GM18873 (cell line): ENCODE measurements around the gene CCT7.

Source experiments
- ATAC-seq: cut with Tn5 transposase; IDR thresholded peaks from one replicate; pipeline ENCODE4 v1.9.1; 2021; ENCODE audit warnings: mild to moderate bottlenecking, moderate library complexity, moderate number of reproducible peaks; ENCODE audit not compliant: unreplicated experiment, low FRiP score

CCT7 gene

DNA sequence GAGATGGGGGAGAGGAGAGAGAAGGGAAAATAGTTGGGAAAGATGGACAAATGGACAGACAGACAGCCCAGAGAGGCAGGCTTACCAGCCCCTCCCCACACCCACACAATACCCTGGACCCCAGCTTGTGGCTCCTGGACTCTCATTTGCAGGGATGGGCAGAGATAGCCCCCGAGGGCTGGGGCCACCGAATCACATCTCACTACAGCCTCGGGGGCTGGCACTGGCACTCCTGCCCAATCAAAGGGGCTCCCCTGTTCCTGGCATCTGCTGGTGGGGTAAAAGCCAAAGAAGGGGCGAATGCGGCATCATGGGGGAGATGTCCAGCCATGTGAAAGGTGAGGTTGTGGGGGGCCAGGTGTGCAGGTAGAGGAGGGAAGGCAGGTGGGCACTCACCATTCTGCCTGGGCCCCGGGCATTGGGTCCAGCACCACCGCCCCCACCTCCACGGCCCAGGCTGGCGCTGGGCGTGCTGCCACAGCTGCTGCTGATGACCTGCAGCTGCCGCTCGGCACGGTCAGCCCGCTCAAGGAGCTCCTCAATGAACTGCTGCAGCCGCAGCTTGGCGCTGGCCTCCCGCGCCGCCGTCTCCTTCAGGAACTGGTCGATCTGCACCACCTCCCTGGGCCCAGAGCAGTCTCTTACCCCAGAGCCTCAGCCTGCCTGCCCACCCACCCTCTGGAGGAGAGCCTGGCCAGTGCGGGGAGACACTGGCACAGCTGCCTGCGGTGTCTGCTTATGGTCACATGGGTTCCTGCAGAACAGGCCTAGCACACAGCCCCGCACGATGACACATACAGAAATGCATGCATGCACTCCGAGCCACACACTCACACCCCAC, 32.2 kb downstream of the CCT7 start:
- ATAC-seq = no peak

DNA sequence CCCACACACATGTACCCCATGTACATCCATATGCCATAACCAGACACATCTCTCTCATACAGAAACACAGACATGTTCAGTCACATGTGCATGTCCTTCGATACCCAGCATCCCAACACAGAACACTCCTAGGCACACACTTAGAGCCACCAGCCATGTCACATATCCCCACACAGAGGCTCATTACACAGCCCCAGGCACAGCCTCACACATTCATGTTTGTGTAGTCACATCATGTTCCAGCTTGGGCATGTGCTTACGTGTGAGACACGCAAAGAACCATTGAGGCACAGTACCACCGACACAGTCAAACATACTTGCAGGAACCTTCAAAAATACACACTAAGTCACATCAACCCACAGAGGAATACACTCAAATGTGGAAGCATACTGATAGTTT, 32.9 kb downstream of the CCT7 start:
- no peak for ATAC-seq

DNA sequence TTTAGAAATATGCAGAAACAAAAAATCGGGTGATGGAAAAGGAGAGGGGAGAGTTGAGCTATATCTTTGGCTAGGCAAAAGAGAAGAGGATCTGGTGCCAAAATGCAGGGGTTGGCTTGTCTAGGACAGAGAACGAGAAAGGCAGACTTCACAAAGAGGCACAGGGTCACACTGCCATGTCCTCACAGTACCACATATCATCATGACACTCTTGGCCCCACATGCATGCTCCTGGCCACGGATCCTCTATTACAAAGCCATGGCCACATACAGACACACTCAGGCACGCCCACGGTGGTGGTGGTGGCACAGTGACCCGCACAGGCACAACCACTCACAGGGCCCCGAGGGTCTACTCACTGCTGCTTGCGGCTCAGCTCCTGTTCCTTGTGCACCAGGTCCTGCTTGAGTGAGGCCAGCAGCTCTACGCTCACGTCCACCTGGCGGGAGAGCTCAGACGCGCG, 34.3 kb downstream of the CCT7 start:
- no peak for ATAC-seq

DNA sequence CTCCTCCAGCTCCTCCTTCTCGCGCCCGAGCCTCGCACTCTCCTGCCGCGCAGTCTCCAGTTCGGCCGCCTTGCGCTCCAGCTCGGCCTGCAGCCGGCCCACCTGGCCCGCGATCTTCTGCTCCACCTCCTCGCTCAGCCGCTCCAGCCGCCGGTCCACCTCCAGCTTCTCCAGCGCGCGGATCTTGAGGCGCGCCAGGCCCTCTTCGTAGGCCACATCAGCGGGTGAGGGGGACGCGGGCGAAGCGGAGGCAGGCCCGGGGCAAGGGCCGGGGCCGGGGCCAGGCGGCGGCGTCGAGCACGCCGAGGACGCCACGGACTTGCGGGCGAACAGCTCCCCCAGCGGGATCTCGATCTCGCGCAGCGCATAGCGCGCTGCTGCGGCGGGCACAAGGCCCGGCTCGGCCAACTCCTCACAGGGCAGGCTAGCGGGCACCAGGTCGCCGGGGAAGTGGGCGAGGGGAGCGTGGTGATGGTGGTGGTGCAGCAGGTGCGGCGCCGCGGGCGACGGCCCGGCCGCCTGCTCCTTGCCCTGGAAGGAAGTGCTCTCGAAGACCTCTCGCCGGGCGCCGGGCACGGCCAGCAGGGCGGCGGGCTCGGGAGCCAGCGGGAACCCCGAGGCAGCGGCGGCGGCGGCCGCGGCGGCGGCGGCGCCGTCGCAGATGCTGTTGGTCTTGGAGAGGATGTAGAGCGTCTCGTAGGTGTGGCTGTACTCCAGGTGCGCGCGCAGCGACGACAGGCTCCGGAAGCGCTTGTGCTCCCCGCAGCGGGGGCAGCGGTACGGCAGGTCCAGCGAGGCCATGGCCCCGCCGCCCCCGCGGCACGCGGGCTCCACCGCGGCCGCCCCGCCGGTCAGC, 35.0 kb downstream of the CCT7 start:
- no peak for ATAC-seq

DNA sequence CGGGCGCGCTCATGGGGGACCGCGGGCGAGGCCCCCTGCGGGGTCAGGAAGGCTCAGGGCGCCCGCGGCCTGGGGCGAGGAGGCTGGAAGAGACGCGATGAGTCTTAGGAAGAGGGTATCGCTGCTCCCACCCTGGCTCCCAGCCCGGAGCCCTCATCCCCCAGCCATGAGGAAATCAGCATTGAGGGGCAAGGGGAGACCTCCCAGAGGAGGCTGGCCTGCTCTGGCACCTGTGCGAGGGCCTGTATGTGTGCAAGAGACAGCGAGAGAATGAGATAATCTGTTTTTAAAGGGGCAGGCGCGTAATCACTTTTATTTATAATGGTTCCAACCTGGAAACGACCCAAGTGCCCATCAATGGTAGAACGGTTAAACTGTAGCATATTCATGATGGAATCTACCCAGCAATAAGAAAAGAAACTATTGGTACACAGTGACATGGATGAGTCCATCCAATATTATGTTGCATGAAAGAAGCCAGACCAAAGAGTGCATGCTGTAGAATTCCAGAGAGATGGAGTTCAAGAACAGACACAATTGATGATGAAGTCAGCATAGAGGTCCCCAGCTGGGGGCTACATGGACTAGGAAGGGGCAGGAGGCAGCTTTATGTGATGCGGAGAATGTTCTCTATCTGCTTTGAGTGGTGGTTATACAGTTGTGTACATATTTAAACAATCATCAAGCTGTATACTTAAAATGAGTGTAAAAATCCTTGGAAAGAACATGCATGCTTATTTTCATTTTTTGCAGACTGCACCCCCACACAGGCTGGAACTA, 35.8 kb downstream of the CCT7 start:
- ATAC-seq = no peak

DNA sequence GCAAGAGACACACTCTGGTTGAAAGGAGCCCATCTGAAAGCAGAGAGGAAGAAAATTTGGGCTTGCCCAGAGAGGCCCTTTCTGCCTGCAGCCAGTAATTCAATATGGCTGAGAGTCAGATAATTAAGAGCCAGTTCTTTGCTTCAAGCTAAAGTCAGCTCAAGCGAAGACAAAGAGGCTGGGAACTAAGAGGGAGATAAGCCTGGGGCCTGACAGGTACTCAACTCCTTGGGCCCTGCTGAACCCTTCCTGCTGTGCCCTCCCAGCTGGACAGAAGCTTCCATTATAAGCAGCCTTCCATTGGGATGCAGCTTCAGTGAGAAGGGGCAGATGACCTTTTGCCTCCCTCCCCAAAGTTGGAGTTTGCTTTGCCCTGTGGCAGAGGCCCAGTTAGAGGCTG, 38.2 kb downstream of the CCT7 start:
- ATAC-seq = no peak

DNA sequence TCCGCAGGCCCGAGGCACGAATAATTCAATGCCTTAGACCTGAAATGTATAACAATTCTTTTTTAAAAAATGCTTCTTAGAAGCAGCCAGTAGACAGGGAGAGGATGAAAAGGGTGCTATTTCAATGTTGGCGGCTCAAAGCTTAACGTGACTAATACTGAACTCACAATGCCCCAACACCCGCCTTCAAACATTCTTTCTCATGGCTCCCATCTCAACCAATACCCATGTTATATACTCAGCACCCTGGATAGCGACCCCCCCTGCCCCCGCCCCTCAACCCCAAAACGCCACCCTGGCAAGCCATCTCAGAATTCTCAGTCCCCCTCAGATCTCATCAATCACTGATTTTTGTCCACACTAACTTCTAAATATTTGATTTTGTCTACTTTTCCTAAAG, 45.7 kb downstream of the CCT7 start:
- no peak for ATAC-seq

DNA sequence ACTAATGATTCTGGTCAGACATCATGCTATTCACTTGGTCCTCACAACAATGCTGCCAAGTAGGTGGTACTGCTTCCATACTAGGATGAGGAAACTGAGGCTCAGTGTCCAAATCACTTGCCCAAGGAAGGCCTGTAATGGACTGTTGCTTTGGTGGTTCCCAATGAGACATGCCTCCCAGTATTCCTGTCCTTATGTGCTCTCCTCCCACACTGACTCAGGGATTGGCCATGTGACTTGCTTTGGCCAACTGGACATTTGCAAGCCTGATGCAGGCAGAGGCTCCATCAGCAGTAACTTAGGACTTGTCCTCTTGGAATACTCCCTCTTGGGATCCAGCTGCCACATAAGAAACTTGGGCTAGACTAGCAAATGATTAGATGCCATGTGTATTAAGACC, 47.1 kb downstream of the CCT7 start:
- no peak for ATAC-seq

DNA sequence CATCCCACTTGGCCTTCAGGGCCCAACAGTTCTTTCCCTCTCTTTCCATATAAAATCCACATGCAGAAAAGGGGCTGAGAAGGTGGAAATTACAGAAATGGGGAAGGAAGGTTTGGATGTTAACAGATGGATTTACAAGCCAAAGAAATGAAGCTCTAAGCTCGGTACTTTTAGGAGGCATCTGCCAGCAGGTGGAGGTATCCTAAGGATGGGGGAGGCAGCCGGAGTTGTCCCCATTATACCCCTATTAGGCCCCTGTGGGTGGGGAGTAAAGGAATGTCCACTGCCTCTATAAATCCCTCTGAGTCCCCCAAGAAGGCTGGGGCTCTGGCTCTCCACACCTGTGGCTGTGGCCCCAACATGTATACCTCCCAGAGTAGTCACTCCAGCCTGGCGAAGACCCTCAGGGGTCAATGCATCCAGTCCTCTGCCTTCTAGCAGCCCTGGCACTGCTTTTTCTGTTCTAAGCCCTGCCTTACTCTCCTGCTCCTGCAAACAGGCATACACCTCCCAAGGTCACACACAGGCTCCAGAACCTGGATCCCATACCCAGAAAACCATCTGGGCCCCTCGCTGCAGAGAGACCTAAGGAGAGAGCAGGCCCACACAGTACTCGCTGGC, 48.9 kb downstream of the CCT7 start:
- ATAC-seq = no peak

DNA sequence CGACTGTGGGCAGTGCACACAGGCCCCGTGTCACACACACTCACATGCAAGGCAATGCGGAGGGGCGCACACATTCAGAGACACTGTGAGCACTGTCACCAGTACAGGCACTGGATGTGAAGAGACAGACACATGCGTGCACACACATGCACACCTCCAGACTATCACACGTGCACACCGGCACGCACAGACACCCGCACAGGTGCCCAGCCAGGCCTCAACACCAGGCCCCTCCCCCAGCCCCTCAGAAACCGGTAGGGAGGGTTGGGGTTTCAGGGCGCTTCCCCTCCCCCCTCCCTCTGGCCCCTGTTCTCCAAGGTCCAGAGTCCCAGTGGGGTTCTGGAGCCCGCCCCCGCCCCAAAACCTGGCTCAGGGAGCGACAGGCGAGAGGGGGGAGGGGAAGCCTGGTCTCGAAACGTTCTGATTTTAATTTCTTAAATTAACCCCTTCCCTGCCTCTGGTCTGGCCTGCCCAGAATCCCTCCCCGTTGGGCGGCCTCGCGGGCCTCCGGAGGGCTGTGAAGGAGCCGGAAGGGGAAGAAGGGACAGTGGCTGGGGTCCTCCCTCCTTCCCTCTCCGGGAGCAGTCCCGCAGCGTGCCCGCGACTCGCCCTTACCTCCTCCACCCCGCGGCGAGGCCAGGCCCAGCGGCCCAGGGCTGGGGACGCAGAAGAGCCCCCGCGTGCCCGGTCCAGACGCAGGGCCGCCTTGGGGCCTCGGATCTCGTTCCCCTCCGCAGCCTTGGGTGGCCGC, 49.6 kb downstream of the CCT7 start:
- ATAC-seq = peak; percentile 3

DNA sequence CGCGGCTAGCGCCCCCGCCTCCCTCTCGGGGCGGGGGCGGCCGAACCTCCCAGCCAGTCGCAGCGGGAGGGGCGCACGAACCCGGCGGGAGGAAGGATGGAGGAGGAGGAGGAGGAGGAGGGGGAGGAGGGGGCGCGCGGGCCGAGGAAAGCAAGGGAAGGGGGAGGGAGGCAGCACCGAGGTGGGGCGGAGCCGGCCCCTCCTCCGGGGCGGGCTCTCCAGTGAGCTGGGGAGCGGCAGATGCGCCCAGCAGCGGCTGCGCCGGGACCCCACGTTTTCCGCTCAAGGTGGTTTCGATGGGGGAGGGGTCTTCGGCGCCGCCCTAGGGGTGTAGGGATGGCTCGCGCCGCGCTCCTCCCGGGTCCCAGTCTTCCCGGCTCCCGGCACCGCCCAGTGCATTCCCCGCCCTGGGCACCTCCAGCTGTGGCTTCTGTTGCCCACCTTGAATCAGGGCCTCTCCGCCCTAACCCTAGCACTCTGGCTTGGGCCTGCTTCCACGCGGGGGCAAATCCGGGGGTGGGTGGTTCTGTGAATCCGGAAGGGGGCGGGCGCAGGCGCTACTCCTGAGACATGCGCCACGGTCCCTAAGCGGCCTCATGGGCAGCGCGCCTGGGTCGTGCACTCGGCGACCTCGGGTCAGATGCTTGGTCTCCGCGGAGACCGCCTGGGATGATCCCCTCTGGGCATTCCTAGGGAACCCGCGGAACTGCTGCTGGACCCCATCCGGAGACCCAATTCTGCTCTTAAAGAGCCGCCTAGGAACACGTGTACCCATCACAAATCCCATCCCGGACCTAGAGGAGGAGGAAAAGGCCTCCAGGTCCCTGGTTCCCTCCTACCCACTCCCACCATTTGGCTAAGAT, 50.4 kb downstream of the CCT7 start, which contains the start of gene FBXO41:
FBXO41 (minus strand) TSS at position 183 of the 863 bp plus-strand sequence. CDS start 14,848 bp downstream, outside the sequence.
- peak; percentile 49 for ATAC-seq

DNA sequence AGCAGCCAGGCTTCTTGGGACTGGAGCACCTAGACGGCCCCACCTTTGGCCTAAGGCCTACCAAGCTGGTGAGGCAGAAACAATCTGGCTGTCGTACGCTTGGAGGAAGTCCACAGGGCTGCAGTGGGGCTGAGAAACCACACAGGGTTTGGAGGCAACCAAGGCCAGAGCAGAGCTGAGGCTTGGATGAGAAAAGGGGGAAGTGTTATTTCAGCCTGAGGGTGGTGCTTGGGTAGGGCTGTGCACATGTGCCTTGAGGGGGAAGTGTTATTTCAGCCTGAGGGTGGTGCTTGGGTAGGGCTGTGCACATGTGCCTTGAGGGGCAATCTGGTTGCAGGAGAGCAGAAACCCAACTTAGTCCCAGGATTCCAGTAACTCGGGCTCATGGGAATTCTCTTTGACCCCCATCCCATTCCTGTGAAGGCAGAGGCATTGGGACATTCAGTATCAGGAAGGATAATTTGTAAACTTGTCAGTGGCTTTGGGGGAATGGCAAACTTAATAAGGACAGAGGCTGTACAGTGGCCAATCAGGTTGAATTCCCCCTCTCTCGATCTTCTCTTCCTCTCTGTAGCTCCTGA, 51.1 kb downstream of the CCT7 start:
- ATAC-seq = peak; percentile 46

DNA sequence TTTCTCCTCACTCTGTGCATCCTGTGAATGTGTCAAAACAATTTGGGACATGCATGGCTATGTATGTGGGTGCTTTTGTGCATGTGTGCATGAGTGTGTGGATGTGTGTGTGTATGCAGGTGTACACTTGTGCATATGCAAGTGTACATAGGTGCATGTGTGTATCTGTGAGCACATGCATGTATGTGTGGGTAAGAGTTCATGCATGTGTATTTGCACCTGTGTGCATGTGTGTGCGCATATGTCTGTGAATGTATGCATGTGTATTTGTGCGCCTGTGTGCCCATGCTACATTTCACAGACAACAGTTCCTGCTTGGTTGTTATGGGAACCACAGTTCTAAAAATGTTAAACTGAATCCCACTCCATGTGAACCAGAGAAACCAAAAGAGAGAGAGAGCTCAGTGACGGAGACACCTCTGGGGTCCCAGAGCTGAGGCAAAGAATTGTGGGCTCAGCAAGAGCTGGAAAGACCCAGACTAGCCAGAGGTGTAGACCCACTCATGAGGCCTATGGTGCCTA, 52.1 kb downstream of the CCT7 start:
- ATAC-seq = no peak

DNA sequence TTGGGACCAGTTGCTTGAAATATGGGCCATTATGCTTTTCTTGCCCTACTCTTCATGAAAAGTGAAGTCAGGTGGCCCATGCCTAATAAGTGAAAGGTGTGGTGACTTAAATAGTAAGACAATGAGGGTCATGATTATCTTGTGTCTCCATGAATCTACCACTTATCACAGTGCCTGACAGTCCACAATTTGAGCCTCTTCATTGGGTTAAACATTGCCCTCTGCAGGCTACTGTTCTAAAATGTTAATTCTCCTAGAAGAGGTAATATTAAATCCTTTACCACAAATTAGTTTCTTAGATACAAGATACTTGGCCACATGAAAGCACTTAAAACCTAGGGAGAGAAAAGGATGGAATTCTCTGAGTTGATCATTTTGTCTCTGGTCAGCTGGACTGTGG, 55.2 kb downstream of the CCT7 start:
- ATAC-seq = no peak

DNA sequence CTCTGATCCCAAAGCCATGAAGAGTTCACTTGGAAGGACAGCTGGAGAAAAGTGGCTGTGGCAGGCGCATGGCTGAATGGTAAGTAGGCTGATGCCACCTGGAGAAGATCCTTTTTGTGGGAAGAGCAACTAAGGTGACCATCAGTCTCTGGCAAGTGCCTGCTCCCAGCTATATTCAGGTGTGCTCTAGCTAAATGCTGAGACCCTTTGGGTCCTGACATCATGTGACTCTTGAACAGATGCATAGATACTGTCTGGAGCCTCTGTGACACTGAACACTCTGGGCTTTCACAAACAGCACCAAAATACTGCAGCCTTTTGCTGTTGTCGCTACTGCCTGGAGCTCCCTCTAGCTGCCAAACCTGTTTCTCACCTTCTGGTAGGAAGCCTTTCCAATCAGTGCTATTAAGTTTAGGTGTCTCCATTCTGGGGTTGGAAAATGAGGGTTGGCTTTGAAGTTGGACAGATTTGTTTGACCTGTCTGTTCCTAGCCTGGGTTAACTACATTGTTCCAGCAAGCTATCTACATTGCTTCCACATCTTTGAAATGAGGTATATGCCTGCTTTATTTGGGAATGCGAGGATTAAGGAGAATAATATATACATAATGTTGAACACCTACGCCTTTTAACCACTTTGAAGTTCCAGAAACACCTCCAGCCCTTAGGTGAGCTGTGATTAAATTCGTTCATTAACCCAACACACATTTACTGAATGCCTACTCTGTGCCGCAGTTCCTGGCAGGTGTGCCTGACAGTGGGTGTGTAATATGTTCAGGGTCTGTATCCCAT, 56.1 kb downstream of the CCT7 start:
- no peak for ATAC-seq

DNA sequence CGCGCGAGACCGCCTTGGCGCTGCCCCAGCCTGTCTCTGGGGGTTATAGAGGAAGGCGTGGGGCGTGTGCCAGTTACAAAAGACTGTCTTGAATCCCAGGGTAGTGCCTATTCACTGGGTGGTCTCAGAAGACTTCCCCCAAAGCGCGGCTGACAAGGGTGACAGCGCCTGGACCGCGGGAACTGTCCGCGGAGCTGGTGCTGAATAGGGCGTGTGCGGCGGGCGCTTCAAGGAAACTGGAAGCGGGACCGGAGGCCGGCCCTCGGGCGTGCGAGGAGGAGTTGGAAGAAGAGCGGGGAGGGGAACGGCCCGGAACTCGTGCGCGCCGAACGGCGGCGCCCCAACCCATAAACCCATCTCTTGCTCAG, 57.0 kb downstream of the CCT7 start:
- ATAC-seq = no peak
